ENCODE data around the gene ADARB2. TPM values are rescaled to one million over a fixed set of nuclear protein-coding genes. Genes with fewer than 3 reads are reported as not detected.

The ADARB2 gene
- total and polyA plus RNA-seq, 2 experiments from 2014 or later, result 0.13 to 0.48 TPM

DNA sequence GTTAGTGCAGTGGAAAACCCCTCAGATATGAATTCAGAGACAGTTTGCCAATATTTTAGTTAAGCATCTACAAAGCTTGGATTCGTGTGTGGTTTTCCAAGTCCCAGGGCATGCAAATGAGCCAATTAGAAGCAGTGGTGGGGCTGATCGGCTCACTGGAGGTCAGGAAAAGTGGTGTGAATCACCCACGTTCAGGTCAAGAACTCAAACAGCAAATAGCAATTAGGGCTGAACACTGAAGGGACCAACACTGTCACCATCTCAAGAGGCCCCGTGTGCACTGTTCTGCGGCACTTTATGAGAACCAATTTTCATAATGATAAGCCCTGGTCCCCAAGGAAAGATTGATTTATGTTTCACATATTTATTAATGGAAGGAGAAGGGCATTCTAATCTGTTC, 68.9 kb downstream of the ADARB2 start:
- Histone ChIP-seq H4K20me1 (ENCODE audit: insufficient read depth, poor library complexity, severe bottlenecking) (no peaks in the 10 kb centered on the region), H3K27ac (no peak overlapping the region), H3K9me3 (ENCODE audit: low read depth) (no peaks in the 10 kb centered on the region), H3K4me1 (ENCODE audit: insufficient read depth) (no peaks in the 10 kb centered on the region), H3K4me3 (no peak overlapping the region), H3K4me2 (no peak overlapping the region), H3K36me3 (replicated peaks; ENCODE audit: insufficient read depth, low read depth) (no peaks in the 10 kb centered on the region), H3K27me3 (no peaks in the 10 kb centered on the region), H2AFZ (no peak overlapping the region), H3K79me2 (no peaks in the 10 kb centered on the region), H3K9me2 (replicated peaks; ENCODE audit: insufficient read depth) (no peaks in the 10 kb centered on the region)
- WGBS (ENCODE audit: low lambda C conversion rate, missing lambda C conversion rate), result 74% methylated on average over 5 of the region's 5 CpGs
- TF ChIP-seq, protein P1, sequence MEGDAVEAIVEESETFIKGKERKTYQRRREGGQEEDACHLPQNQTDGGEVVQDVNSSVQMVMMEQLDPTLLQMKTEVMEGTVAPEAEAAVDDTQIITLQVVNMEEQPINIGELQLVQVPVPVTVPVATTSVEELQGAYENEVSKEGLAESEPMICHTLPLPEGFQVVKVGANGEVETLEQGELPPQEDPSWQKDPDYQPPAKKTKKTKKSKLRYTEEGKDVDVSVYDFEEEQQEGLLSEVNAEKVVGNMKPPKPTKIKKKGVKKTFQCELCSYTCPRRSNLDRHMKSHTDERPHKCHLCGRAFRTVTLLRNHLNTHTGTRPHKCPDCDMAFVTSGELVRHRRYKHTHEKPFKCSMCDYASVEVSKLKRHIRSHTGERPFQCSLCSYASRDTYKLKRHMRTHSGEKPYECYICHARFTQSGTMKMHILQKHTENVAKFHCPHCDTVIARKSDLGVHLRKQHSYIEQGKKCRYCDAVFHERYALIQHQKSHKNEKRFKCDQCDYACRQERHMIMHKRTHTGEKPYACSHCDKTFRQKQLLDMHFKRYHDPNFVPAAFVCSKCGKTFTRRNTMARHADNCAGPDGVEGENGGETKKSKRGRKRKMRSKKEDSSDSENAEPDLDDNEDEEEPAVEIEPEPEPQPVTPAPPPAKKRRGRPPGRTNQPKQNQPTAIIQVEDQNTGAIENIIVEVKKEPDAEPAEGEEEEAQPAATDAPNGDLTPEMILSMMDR (IDR thresholded peaks at IDR 0.05; ENCODE audit: poor library complexity), result no peak
- TF ChIP-seq EZH2phosphoT487 (IDR thresholded peaks at IDR 0.05; ENCODE audit: low read depth, severe bottlenecking, unreplicated experiment), result no peak
- TF ChIP-seq EZH2 (IDR thresholded peaks at IDR 0.05; ENCODE audit: borderline replicate concordance), result no peak
- no peak for DNase-seq (ENCODE audit: low spot score)

- H3K79me2 ChIP-seq, result no peaks in the 10 kb centered on the region
- no peaks in the 10 kb centered on the region for H3K36me3 ChIP-seq (replicated peaks; ENCODE audit: insufficient read depth, low read depth)
- H3K9me3 ChIP-seq (ENCODE audit: low read depth), result no peaks in the 10 kb centered on the region
- no peak for DNase-seq (ENCODE audit: low spot score)
- no peak overlapping the region for H2AFZ ChIP-seq
- no peaks in the 10 kb centered on the region for H3K9me2 ChIP-seq (replicated peaks; ENCODE audit: insufficient read depth)
- no peak overlapping the region for H3K27ac ChIP-seq
- no peak overlapping the region for H3K4me2 ChIP-seq
- no peak overlapping the region for H3K4me3 ChIP-seq
- no peaks in the 10 kb centered on the region for H4K20me1 ChIP-seq (ENCODE audit: insufficient read depth, poor library complexity, severe bottlenecking)
- TF ChIP-seq, protein P1 (IDR thresholded peaks at IDR 0.05; ENCODE audit: poor library complexity), result no peak
- TF ChIP-seq EZH2phosphoT487 (IDR thresholded peaks at IDR 0.05; ENCODE audit: low read depth, severe bottlenecking, unreplicated experiment) (no peak), EZH2 (IDR thresholded peaks at IDR 0.05; ENCODE audit: borderline replicate concordance) (no peak)
- no peaks in the 10 kb centered on the region for H3K4me1 ChIP-seq (ENCODE audit: insufficient read depth)
- H3K27me3 ChIP-seq, result no peaks in the 10 kb centered on the region
Measured at GRCh38 chr10:1667392-1667791, 69.9 kb downstream of the ADARB2 start.

DNA sequence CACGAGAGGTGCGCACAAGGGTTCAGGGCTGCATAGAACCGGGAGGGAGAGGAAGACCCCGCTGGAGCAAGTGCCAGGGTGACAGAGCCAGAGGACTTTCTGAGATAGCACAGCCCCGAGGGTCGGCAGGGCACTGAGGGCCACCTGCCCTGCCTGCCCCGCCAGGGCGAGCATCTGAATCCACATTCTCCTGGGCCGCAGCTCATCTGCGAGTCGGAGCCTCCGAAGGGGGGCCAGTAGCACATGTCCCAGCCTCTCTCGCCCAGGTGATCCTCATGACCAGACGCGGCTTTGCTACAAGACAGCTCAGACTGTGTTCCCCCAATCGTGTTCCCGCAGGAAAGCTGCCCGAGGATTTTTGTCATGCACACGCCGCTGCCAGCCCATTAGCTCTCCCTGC, 71.2 kb downstream of the ADARB2 start:
- H3K27me3 ChIP-seq, result no peaks in the 10 kb centered on the region
- H3K9me2 ChIP-seq (replicated peaks; ENCODE audit: insufficient read depth), result no peaks in the 10 kb centered on the region
- DNase-seq (ENCODE audit: low spot score), result no peak
- no peak for TF ChIP-seq EZH2phosphoT487 (IDR thresholded peaks at IDR 0.05; ENCODE audit: low read depth, severe bottlenecking, unreplicated experiment)
- no peak overlapping the region for H3K27ac ChIP-seq
- H4K20me1 ChIP-seq (ENCODE audit: insufficient read depth, poor library complexity, severe bottlenecking), result no peaks in the 10 kb centered on the region
- H3K4me1 ChIP-seq (ENCODE audit: insufficient read depth), result no peaks in the 10 kb centered on the region
- no peak overlapping the region for H3K4me3 ChIP-seq
- no peak overlapping the region for H2AFZ ChIP-seq
- no peaks in the 10 kb centered on the region for H3K9me3 ChIP-seq (ENCODE audit: low read depth)
- no peaks in the 10 kb centered on the region for H3K79me2 ChIP-seq
- WGBS (ENCODE audit: low lambda C conversion rate, missing lambda C conversion rate), result 95% methylated on average over 17 of the region's 20 CpGs
- no peaks in the 10 kb centered on the region for H3K36me3 ChIP-seq (replicated peaks; ENCODE audit: insufficient read depth, low read depth)
- H3K4me2 ChIP-seq, result no peak overlapping the region

GRCh38 chr10:1665681-1666080, 71.6 kb downstream of the ADARB2 start:
- DNase-seq (ENCODE audit: low spot score), result no peak
- TF ChIP-seq, protein P1 (IDR thresholded peaks at IDR 0.05; ENCODE audit: poor library complexity), result no peak
- TF ChIP-seq EZH2 (IDR thresholded peaks at IDR 0.05; ENCODE audit: borderline replicate concordance) (no peak), EZH2phosphoT487 (IDR thresholded peaks at IDR 0.05; ENCODE audit: low read depth, severe bottlenecking, unreplicated experiment) (no peak)
- Histone ChIP-seq H3K4me2 (no peak overlapping the region), H2AFZ (no peak overlapping the region), H3K27me3 (no peaks in the 10 kb centered on the region), H3K4me3 (no peak overlapping the region), H3K79me2 (no peaks in the 10 kb centered on the region), H3K27ac (no peak overlapping the region), H3K9me2 (replicated peaks; ENCODE audit: insufficient read depth) (no peaks in the 10 kb centered on the region), H4K20me1 (ENCODE audit: insufficient read depth, poor library complexity, severe bottlenecking) (no peaks in the 10 kb centered on the region), H3K36me3 (replicated peaks; ENCODE audit: insufficient read depth, low read depth) (no peaks in the 10 kb centered on the region), H3K9me3 (ENCODE audit: low read depth) (no peaks in the 10 kb centered on the region), H3K4me1 (ENCODE audit: insufficient read depth) (no peaks in the 10 kb centered on the region)
- WGBS (ENCODE audit: low lambda C conversion rate, missing lambda C conversion rate), result 89% methylated on average over 8 of the region's 10 CpGs

All from hepatocyte (in vitro differentiated cells).